Liver (tissue), 9 donors: ENCODE data around the gene TBC1D22B. TPM values are rescaled to one million over a fixed set of nuclear protein-coding genes. Genes with fewer than 3 reads are reported as not detected.

Experiments
- DNase-seq: peaks from one replicate; pipeline ENCODE4 v3.0.0-alpha.2; 2017; ENCODE audit warnings: low spot score
- H3K27ac ChIP-seq, 2 donors: one replicate each; pipeline ENCODE4 v1.7.0; 2013; ENCODE audit warnings: inconsistent platforms in 2 of 2, low read length in 2 of 2, control low read depth in 1 of 2, low read depth in 1 of 2, mild to moderate bottlenecking in 1 of 2
- H3K27me3 ChIP-seq, 4 donors: one replicate each; pipeline versions ENCODE4 v1.6.1 to v1.7.0; 2013; ENCODE audit warnings: low read length in 3 of 4, inconsistent platforms in 1 of 4, mild to moderate bottlenecking in 1 of 4, moderate library complexity in 1 of 4; ENCODE audit not compliant: control insufficient read depth in 4 of 4, insufficient read depth in 4 of 4
- H3K36me3 ChIP-seq, 4 donors: one replicate each; pipeline versions ENCODE4 v1.6.1 to v1.7.0; 2013; ENCODE audit warnings: low read length in 3 of 4, mild to moderate bottlenecking in 3 of 4, low read depth in 1 of 4, moderate library complexity in 1 of 4; ENCODE audit not compliant: control insufficient read depth in 4 of 4, insufficient read depth in 3 of 4
- H3K4me1 ChIP-seq, 4 donors: one replicate each; pipeline versions ENCODE4 v1.6.1 to v1.7.0; 2013; ENCODE audit warnings: low read length in 3 of 4, mild to moderate bottlenecking in 3 of 4, moderate library complexity in 1 of 4; ENCODE audit not compliant: control insufficient read depth in 4 of 4, insufficient read depth in 4 of 4
- H3K4me3 ChIP-seq, 3 donors: one replicate each; pipeline versions ENCODE4 v1.6.1 to v1.7.0; 2013; ENCODE audit warnings: low read length in 3 of 3, control low read depth in 1 of 3, low read depth in 1 of 3, mild to moderate bottlenecking in 1 of 3
- H3K9ac ChIP-seq, 2 donors: one replicate each; pipeline ENCODE4 v1.7.0; 2013; ENCODE audit warnings: low read length in 2 of 2, mild to moderate bottlenecking in 2 of 2, moderate library complexity in 2 of 2, control low read depth in 1 of 2, low read depth in 1 of 2
- H3K9me3 ChIP-seq, 4 donors: one replicate each; pipeline versions ENCODE4 v1.6.1 to v1.7.0; 2013; ENCODE audit warnings: low read length in 3 of 4; ENCODE audit not compliant: control insufficient read depth in 4 of 4
- EGR1 ChIP-seq, 2 donors: IDR thresholded peaks; 2 replicates each; pipeline ENCODE4 v1.6.1; 2016 to 2018; ENCODE audit warnings: antibody characterized with exemption in 2 of 2, low read depth in 2 of 2
- FOXA2 ChIP-seq: IDR thresholded peaks from 2 replicates; pipeline ENCODE4 v1.6.1; 2016; ENCODE audit warnings: antibody characterized with exemption
- GABPA ChIP-seq, 2 donors: IDR thresholded peaks in 1 of 2; conservative IDR thresholded peaks in 1 of 2; 2 replicates each; pipeline ENCODE4 v1.6.1; 2016; ENCODE audit warnings: antibody characterized with exemption in 2 of 2, mild to moderate bottlenecking in 1 of 2, moderate library complexity in 1 of 2
- HNF4A ChIP-seq, 2 donors: conservative IDR thresholded peaks; 2 replicates each; pipeline ENCODE4 v1.6.1; 2016; ENCODE audit warnings: antibody characterized with exemption in 2 of 2, mild to moderate bottlenecking in 2 of 2
- MAX ChIP-seq: IDR thresholded peaks from 2 replicates; pipeline ENCODE4 v1.6.1; 2016; ENCODE audit warnings: antibody characterized with exemption
- NR2F2 ChIP-seq: IDR thresholded peaks from 2 replicates; pipeline ENCODE4 v1.6.1; 2016; ENCODE audit warnings: antibody characterized with exemption
- REST ChIP-seq: IDR thresholded peaks from 2 replicates; pipeline ENCODE4 v1.6.1; 2016; ENCODE audit warnings: antibody characterized with exemption, mild to moderate bottlenecking
- RXRA ChIP-seq, 2 donors: IDR thresholded peaks; 2 replicates each; pipeline ENCODE4 v1.6.1; 2017 to 2018; ENCODE audit warnings: antibody characterized with exemption in 2 of 2, mild to moderate bottlenecking in 1 of 2
- SP1 ChIP-seq: IDR thresholded peaks from 2 replicates; pipeline ENCODE4 v1.6.1; 2018; ENCODE audit warnings: antibody characterized with exemption, mild to moderate bottlenecking
- TAF1 ChIP-seq: conservative IDR thresholded peaks from 2 replicates; pipeline ENCODE4 v1.6.1; 2016; ENCODE audit warnings: antibody characterized with exemption, mild to moderate bottlenecking
- ZBTB33 ChIP-seq: IDR thresholded peaks from 2 replicates; pipeline ENCODE4 v1.6.1; 2016; ENCODE audit warnings: antibody characterized with exemption
- WGBS: extraction: QIAGEN DNeasy Blood & Tissue Kit; methylation state at CpG from one replicate; pipeline ENCODE4 v1.1.7; 2013; 5-methylcytosine and 5-hydroxymethylcytosine counted together
- polyA plus RNA-seq, 2 donors: library from polyadenylated mRNA; stranded (reverse) in 1 of 2; unstranded in 1 of 2; fragments of 200-250 nt in 1 of 2; fragments of >200 nt in 1 of 2; fragmentation: Nextera tagmentation in 1 of 2; extraction: Ambion mirVana in 1 of 2; gene quantifications; one replicate each; pipeline versions ENCODE4 v1.2.1 to v1.2.3, GENCODE V29; 2013 to 2015
- total RNA-seq, 2 donors: library from RNA; depleted of rRNA; stranded (reverse); fragments of >200 nt; gene quantifications; one replicate each; pipeline ENCODE4 v1.2.3, GENCODE V29; 2014
- donor health status: healthy.
- donor health status: healthy.
- donor health status: healthy.
- donor health status: healthy.
- donor health status: healthy.

The TBC1D22B gene
- total and polyA plus RNA-seq, 4 donors = 1.4 to 10.7 (median 1.9) TPM

GRCh38 chr6:37369321-37370201 lies 112.0 kb downstream of the TBC1D22B start:
- H3K27ac ChIP-seq = no peak overlapping the region

More at GRCh38 chr6:37369321-37370201, 112.0 kb downstream of the TBC1D22B start:
- 76% methylated on average over 1 of the region's 1 CpG for WGBS
- Histone ChIP-seq H3K9me3 (no peaks in the 10 kb centered on the region), H3K36me3 (peaks cover 0 to 16% (median 8%) of the 10 kb centered on the region in 4 donors), H3K4me1 (peaks cover 0 to 5% (median 0%) of the 10 kb centered on the region in 4 donors), H3K4me3 (no peak overlapping the region), H3K27me3 (no peaks in the 10 kb centered on the region), H3K9ac (no peak overlapping the region)
- TF ChIP-seq REST = no peak
- TF ChIP-seq NR2F2 = no peak
- TF ChIP-seq FOXA2 = no peak
- TF ChIP-seq RXRA (IDR thresholded peaks at IDR 0.05) = no peak
- no peak for TF ChIP-seq SP1
- TF ChIP-seq MAX = no peak
- TF ChIP-seq GABPA (IDR thresholded peaks at IDR 0.05 in 1 of 2, conservative IDR thresholded peaks at IDR 0.05 in 1 of 2) = no peak
- TF ChIP-seq HNF4A (conservative IDR thresholded peaks at IDR 0.05) = no peak
- TF ChIP-seq ZBTB33 = no peak
- no peak for TF ChIP-seq TAF1
- no peak for TF ChIP-seq EGR1 (IDR thresholded peaks at IDR 0.05; ENCODE audit: low read depth in 2 of 2)
- DNase-seq = no peak
